ENCODE measurements around the gene TRAPPC12.
"Not testable (repeated sequence)": the region's sequence is repeated elsewhere in the genome, so short reads cannot be mapped to it uniquely, and the experiment has no call there.

DNA sequence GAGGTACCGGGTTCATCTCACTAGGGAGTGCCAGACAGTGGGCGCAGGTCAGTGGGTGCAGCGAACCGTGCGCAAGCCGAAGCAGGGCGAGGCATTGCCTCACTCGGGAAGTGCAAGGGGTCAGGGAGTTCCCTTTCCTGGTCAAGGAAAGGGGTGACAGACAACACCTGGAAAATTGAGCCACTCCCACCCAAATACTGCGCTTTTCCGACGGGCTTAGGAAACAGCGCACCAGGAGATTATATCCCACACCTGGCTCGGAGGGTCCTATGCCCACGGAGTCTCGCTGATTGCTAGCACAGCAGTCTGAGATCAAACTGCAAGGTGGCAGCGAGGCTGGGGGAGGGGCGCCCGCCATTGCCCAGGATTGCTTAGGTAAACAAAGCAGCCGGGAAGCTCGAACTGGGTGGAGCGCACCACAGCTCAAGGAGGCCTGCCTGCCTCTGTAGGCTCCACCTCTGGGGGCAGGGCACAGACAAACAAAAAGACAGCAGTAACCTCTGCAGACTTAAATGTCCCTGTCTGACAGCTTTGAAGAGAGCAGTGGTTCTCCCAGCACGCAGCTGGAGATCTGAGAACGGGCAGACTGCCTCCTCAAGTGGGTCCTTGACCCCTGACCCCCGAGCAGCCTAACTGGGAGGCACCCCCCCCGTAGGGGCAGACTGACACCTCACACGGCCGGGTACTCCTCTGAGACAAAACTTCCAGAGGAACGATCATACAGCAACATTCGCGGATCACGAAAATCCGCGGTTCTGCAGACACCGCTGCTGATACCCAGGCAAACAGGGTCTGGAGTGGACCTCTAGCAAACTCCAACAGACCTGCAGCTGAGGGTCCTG, 9.9 kb upstream of the TRAPPC12 start:
- TF ChIP-seq, protein P1, sequence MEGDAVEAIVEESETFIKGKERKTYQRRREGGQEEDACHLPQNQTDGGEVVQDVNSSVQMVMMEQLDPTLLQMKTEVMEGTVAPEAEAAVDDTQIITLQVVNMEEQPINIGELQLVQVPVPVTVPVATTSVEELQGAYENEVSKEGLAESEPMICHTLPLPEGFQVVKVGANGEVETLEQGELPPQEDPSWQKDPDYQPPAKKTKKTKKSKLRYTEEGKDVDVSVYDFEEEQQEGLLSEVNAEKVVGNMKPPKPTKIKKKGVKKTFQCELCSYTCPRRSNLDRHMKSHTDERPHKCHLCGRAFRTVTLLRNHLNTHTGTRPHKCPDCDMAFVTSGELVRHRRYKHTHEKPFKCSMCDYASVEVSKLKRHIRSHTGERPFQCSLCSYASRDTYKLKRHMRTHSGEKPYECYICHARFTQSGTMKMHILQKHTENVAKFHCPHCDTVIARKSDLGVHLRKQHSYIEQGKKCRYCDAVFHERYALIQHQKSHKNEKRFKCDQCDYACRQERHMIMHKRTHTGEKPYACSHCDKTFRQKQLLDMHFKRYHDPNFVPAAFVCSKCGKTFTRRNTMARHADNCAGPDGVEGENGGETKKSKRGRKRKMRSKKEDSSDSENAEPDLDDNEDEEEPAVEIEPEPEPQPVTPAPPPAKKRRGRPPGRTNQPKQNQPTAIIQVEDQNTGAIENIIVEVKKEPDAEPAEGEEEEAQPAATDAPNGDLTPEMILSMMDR (IDR thresholded peaks at IDR 0.05): not testable (repeated sequence)
- not testable (repeated sequence) for TF ChIP-seq ZFX (IDR thresholded peaks at IDR 0.05; ENCODE audit: borderline replicate concordance)

Data from 22Rv1 (cell line).